ENCODE data around the gene CNTNAP2.

CNTNAP2 gene

GRCh38 chr7:148222721-148223120, 2106.1 kb downstream of the CNTNAP2 start:
- WGBS (ENCODE audit: extremely low coverage, insufficient coverage, low lambda C conversion rate) = no CpG with 5 or more reads among the region's 5 CpGs
- Histone ChIP-seq H3K4me1 (ENCODE audit: control insufficient read depth, low read depth, low read length) (no peaks in the 10 kb centered on the region), H3K4me3 (ENCODE audit: low read length) (no peak overlapping the region), H3K27ac (ENCODE audit: low read depth, low read length) (no peak overlapping the region), H3K9ac (ENCODE audit: low read length) (no peak overlapping the region), H2BK5ac (ENCODE audit: low read length) (no peak overlapping the region), H3K23ac (ENCODE audit: low read length) (no peak overlapping the region), H4K5ac (ENCODE audit: low read length) (no peak overlapping the region), H4K8ac (ENCODE audit: low read depth, low read length) (no peak overlapping the region), H3K79me1 (ENCODE audit: low read length) (no peaks in the 10 kb centered on the region), H3K4me2 (ENCODE audit: low read length) (no peak overlapping the region), H2BK15ac (replicated peaks; ENCODE audit: low read depth) (no peak overlapping the region), H3K18ac (ENCODE audit: low read length) (no peak overlapping the region), H3K79me2 (ENCODE audit: control insufficient read depth, insufficient read depth, low read length) (no peaks in the 10 kb centered on the region), H3K56ac (ENCODE audit: low read length) (no peak overlapping the region), H3K4ac (ENCODE audit: low read depth, low read length) (no peak overlapping the region), H2AK5ac (ENCODE audit: low read length) (no peak overlapping the region), H3K36me3 (ENCODE audit: control insufficient read depth, insufficient read depth, low read length) (no peaks in the 10 kb centered on the region), H3K27me3 (ENCODE audit: insufficient read depth, low read length, poor library complexity) (no peaks in the 10 kb centered on the region), H2BK120ac (ENCODE audit: low read depth, low read length) (no peak overlapping the region)
- no peak for DNase-seq

GRCh38 chr7:148223160-148223559, 2106.6 kb downstream of the CNTNAP2 start:
- H3K27me3 ChIP-seq (ENCODE audit: insufficient read depth, low read length, poor library complexity) = no peaks in the 10 kb centered on the region
- H3K36me3 ChIP-seq (ENCODE audit: control insufficient read depth, insufficient read depth, low read length) = no peaks in the 10 kb centered on the region
- no peak overlapping the region for H3K4me3 ChIP-seq (ENCODE audit: low read length)
- H2BK120ac ChIP-seq (ENCODE audit: low read depth, low read length) = no peak overlapping the region
- DNase-seq = no peak
- H4K8ac ChIP-seq (ENCODE audit: low read depth, low read length) = no peak overlapping the region
- H3K79me1 ChIP-seq (ENCODE audit: low read length) = no peaks in the 10 kb centered on the region
- no peak overlapping the region for H3K4me2 ChIP-seq (ENCODE audit: low read length)
- H3K79me2 ChIP-seq (ENCODE audit: control insufficient read depth, insufficient read depth, low read length) = no peaks in the 10 kb centered on the region
- no peak overlapping the region for H2BK15ac ChIP-seq (replicated peaks; ENCODE audit: low read depth)
- no peak overlapping the region for H3K4ac ChIP-seq (ENCODE audit: low read depth, low read length)
- H3K9ac ChIP-seq (ENCODE audit: low read length) = no peak overlapping the region
- H2AK5ac ChIP-seq (ENCODE audit: low read length) = no peak overlapping the region
- H3K4me1 ChIP-seq (ENCODE audit: control insufficient read depth, low read depth, low read length) = no peaks in the 10 kb centered on the region
- no peak overlapping the region for H3K18ac ChIP-seq (ENCODE audit: low read length)
- no peak overlapping the region for H4K5ac ChIP-seq (ENCODE audit: low read length)
- no CpG with 5 or more reads among the region's 1 CpG for WGBS (ENCODE audit: extremely low coverage, insufficient coverage, low lambda C conversion rate)
- H3K27ac ChIP-seq (ENCODE audit: low read depth, low read length) = no peak overlapping the region
- H2BK5ac ChIP-seq (ENCODE audit: low read length) = no peak overlapping the region
- H3K56ac ChIP-seq (ENCODE audit: low read length) = no peak overlapping the region
- H3K23ac ChIP-seq (ENCODE audit: low read length) = no peak overlapping the region

- H3K79me2 ChIP-seq (ENCODE audit: control insufficient read depth, insufficient read depth, low read length) = no peaks in the 10 kb centered on the region
- H3K27ac ChIP-seq (ENCODE audit: low read depth, low read length) = no peak overlapping the region
- H2BK5ac ChIP-seq (ENCODE audit: low read length) = no peak overlapping the region
- H3K9ac ChIP-seq (ENCODE audit: low read length) = no peak overlapping the region
- H3K4me2 ChIP-seq (ENCODE audit: low read length) = no peak overlapping the region
- no peak overlapping the region for H3K4me3 ChIP-seq (ENCODE audit: low read length)
- H3K36me3 ChIP-seq (ENCODE audit: control insufficient read depth, insufficient read depth, low read length) = no peaks in the 10 kb centered on the region
- H3K27me3 ChIP-seq (ENCODE audit: insufficient read depth, low read length, poor library complexity) = no peaks in the 10 kb centered on the region
- H3K56ac ChIP-seq (ENCODE audit: low read length) = no peak overlapping the region
- no peak for DNase-seq
- H2BK120ac ChIP-seq (ENCODE audit: low read depth, low read length) = no peak overlapping the region
- H3K4me1 ChIP-seq (ENCODE audit: control insufficient read depth, low read depth, low read length) = no peaks in the 10 kb centered on the region
- no CpG with 5 or more reads among the region's 3 CpGs for WGBS (ENCODE audit: extremely low coverage, insufficient coverage, low lambda C conversion rate)
- H3K4ac ChIP-seq (ENCODE audit: low read depth, low read length) = no peak overlapping the region
- no peak overlapping the region for H4K8ac ChIP-seq (ENCODE audit: low read depth, low read length)
- no peak overlapping the region for H3K23ac ChIP-seq (ENCODE audit: low read length)
- no peak overlapping the region for H3K18ac ChIP-seq (ENCODE audit: low read length)
- H2AK5ac ChIP-seq (ENCODE audit: low read length) = no peak overlapping the region
- H2BK15ac ChIP-seq (replicated peaks; ENCODE audit: low read depth) = no peak overlapping the region
- no peak overlapping the region for H4K5ac ChIP-seq (ENCODE audit: low read length)
- H3K79me1 ChIP-seq (ENCODE audit: low read length) = no peaks in the 10 kb centered on the region
Measured at GRCh38 chr7:148223738-148224137, 2107.1 kb downstream of the CNTNAP2 start.

GRCh38 chr7:148230296-148230695, 2113.7 kb downstream of the CNTNAP2 start:
- no peak overlapping the region for H4K5ac ChIP-seq (ENCODE audit: low read length)
- no CpG with 5 or more reads among the region's 3 CpGs for WGBS (ENCODE audit: extremely low coverage, insufficient coverage, low lambda C conversion rate)
- H3K4me1 ChIP-seq (ENCODE audit: control insufficient read depth, low read depth, low read length) = no peaks in the 10 kb centered on the region
- H3K79me1 ChIP-seq (ENCODE audit: low read length) = no peaks in the 10 kb centered on the region
- no peaks in the 10 kb centered on the region for H3K27me3 ChIP-seq (ENCODE audit: insufficient read depth, low read length, poor library complexity)
- DNase-seq = no peak
- no peaks in the 10 kb centered on the region for H3K36me3 ChIP-seq (ENCODE audit: control insufficient read depth, insufficient read depth, low read length)
- H3K4me2 ChIP-seq (ENCODE audit: low read length) = no peak overlapping the region
- H3K79me2 ChIP-seq (ENCODE audit: control insufficient read depth, insufficient read depth, low read length) = no peaks in the 10 kb centered on the region
- no peak overlapping the region for H4K8ac ChIP-seq (ENCODE audit: low read depth, low read length)
- no peak overlapping the region for H3K18ac ChIP-seq (ENCODE audit: low read length)
- no peak overlapping the region for H3K9ac ChIP-seq (ENCODE audit: low read length)
- H2BK15ac ChIP-seq (replicated peaks; ENCODE audit: low read depth) = no peak overlapping the region
- no peak overlapping the region for H2AK5ac ChIP-seq (ENCODE audit: low read length)
- no peak overlapping the region for H3K56ac ChIP-seq (ENCODE audit: low read length)
- no peak overlapping the region for H3K4me3 ChIP-seq (ENCODE audit: low read length)
- H3K4ac ChIP-seq (ENCODE audit: low read depth, low read length) = no peak overlapping the region
- no peak overlapping the region for H2BK120ac ChIP-seq (ENCODE audit: low read depth, low read length)
- no peak overlapping the region for H3K27ac ChIP-seq (ENCODE audit: low read depth, low read length)
- H2BK5ac ChIP-seq (ENCODE audit: low read length) = no peak overlapping the region
- no peak overlapping the region for H3K23ac ChIP-seq (ENCODE audit: low read length)

- Histone ChIP-seq H3K9ac (ENCODE audit: low read length) (no peak overlapping the region), H3K23ac (ENCODE audit: low read length) (no peak overlapping the region), H2AK5ac (ENCODE audit: low read length) (no peak overlapping the region), H3K4me1 (ENCODE audit: control insufficient read depth, low read depth, low read length) (no peaks in the 10 kb centered on the region), H4K5ac (ENCODE audit: low read length) (no peak overlapping the region), H3K79me2 (ENCODE audit: control insufficient read depth, insufficient read depth, low read length) (no peaks in the 10 kb centered on the region), H4K8ac (ENCODE audit: low read depth, low read length) (no peak overlapping the region), H3K27me3 (ENCODE audit: insufficient read depth, low read length, poor library complexity) (no peaks in the 10 kb centered on the region), H3K79me1 (ENCODE audit: low read length) (no peaks in the 10 kb centered on the region), H2BK15ac (replicated peaks; ENCODE audit: low read depth) (no peak overlapping the region), H3K27ac (ENCODE audit: low read depth, low read length) (no peak overlapping the region), H3K36me3 (ENCODE audit: control insufficient read depth, insufficient read depth, low read length) (no peaks in the 10 kb centered on the region), H3K4me3 (ENCODE audit: low read length) (no peak overlapping the region), H3K56ac (ENCODE audit: low read length) (no peak overlapping the region), H2BK5ac (ENCODE audit: low read length) (no peak overlapping the region), H3K18ac (ENCODE audit: low read length) (no peak overlapping the region), H3K4ac (ENCODE audit: low read depth, low read length) (no peak overlapping the region), H2BK120ac (ENCODE audit: low read depth, low read length) (no peak overlapping the region), H3K4me2 (ENCODE audit: low read length) (no peak overlapping the region)
- WGBS (ENCODE audit: extremely low coverage, insufficient coverage, low lambda C conversion rate) = no CpG with 5 or more reads among the region's 4 CpGs
- DNase-seq = no peak
Measured at GRCh38 chr7:148230883-148231282, 2114.3 kb downstream of the CNTNAP2 start.

GRCh38 chr7:148232784-148233183, 2116.2 kb downstream of the CNTNAP2 start:
- Histone ChIP-seq H3K4ac (ENCODE audit: low read depth, low read length) (no peak overlapping the region), H3K56ac (ENCODE audit: low read length) (no peak overlapping the region), H3K4me1 (ENCODE audit: control insufficient read depth, low read depth, low read length) (no peaks in the 10 kb centered on the region), H3K18ac (ENCODE audit: low read length) (no peak overlapping the region), H2AK5ac (ENCODE audit: low read length) (no peak overlapping the region), H2BK15ac (replicated peaks; ENCODE audit: low read depth) (no peak overlapping the region), H3K4me2 (ENCODE audit: low read length) (no peak overlapping the region), H3K36me3 (ENCODE audit: control insufficient read depth, insufficient read depth, low read length) (no peaks in the 10 kb centered on the region), H3K79me2 (ENCODE audit: control insufficient read depth, insufficient read depth, low read length) (no peaks in the 10 kb centered on the region), H3K9ac (ENCODE audit: low read length) (no peak overlapping the region), H2BK5ac (ENCODE audit: low read length) (no peak overlapping the region), H3K23ac (ENCODE audit: low read length) (no peak overlapping the region), H4K8ac (ENCODE audit: low read depth, low read length) (no peak overlapping the region), H2BK120ac (ENCODE audit: low read depth, low read length) (no peak overlapping the region), H3K79me1 (ENCODE audit: low read length) (no peaks in the 10 kb centered on the region), H4K5ac (ENCODE audit: low read length) (no peak overlapping the region), H3K27ac (ENCODE audit: low read depth, low read length) (no peak overlapping the region), H3K27me3 (ENCODE audit: insufficient read depth, low read length, poor library complexity) (no peaks in the 10 kb centered on the region), H3K4me3 (ENCODE audit: low read length) (no peak overlapping the region)
- DNase-seq = no peak
- no CpG with 5 or more reads among the region's 3 CpGs for WGBS (ENCODE audit: extremely low coverage, insufficient coverage, low lambda C conversion rate)
